H1 (cell line): ENCODE data around the gene COL6A5. TPM values are rescaled to one million over a fixed set of nuclear protein-coding genes. Genes with fewer than 3 reads are reported as not detected.

ENCODE experiments used
- CTCF ChIA-PET: fragments of 300-600 bp; sonication (Branson Sonifier 250); formaldehyde crosslinking; loops from one replicate; lab custom pipeline; 2021; ENCODE audit not compliant: partially characterized antibody; lab: Charles Lee
- POLR2A ChIA-PET: fragments of 300-600 bp; sonication (Branson Sonifier 250); formaldehyde crosslinking; loops from one replicate; lab custom pipeline; 2021; ENCODE audit warnings: inconsistent platforms; ENCODE audit not compliant: partially characterized antibody; lab: Charles Lee
- DNase-seq, 2 experiments: peaks; one replicate each; pipeline versions ENCODE4 v3.0.0 to v3.0.0-alpha.2; 2010 to 2022; ENCODE audit warnings: low spot score in 2 of 2, low read depth in 1 of 2, mixed read lengths in 1 of 2
- FAIRE-seq: peaks from 2 replicates; lab custom pipeline; 2011; peaks lifted over from hg19 to GRCh38; lab: Jason Lieb, UNC
- H2AFZ ChIP-seq: 2 replicates; pipeline ENCODE4 v1.8.1; 2012; ENCODE audit warnings: low read length, inconsistent platforms
- H2AK5ac ChIP-seq: 2 replicates; pipeline ENCODE4 v1.6.1; 2013; ENCODE audit warnings: low read depth, low read length
- H2BK120ac ChIP-seq: replicated peaks from 2 replicates; pipeline ENCODE3; 2013; ENCODE audit warnings: low read depth, low read length, inconsistent platforms
- H2BK12ac ChIP-seq: 2 replicates; pipeline ENCODE4 v1.6.1; 2013; ENCODE audit warnings: low read depth, low read length
- H2BK15ac ChIP-seq: 2 replicates; pipeline ENCODE4 v1.6.1; 2013; ENCODE audit warnings: low read length
- H2BK20ac ChIP-seq: 2 replicates; pipeline ENCODE4 v1.6.1; 2013; ENCODE audit warnings: low read length
- H2BK5ac ChIP-seq: 2 replicates; pipeline ENCODE4 v1.6.1; 2013; ENCODE audit warnings: low read depth, low read length
- H3K14ac ChIP-seq: 2 replicates; pipeline ENCODE4 v1.6.1; 2013; ENCODE audit warnings: inconsistent platforms; ENCODE audit not compliant: insufficient read length
- H3K18ac ChIP-seq: 2 replicates; pipeline ENCODE4 v1.6.1; 2013; ENCODE audit warnings: low read length; ENCODE audit errors: extremely low read depth
- H3K23ac ChIP-seq: 2 replicates; pipeline ENCODE4 v1.6.1; 2013; ENCODE audit warnings: inconsistent platforms; ENCODE audit not compliant: insufficient read length
- H3K23me2 ChIP-seq: 2 replicates; pipeline ENCODE4 v1.6.1; 2013; ENCODE audit warnings: low read depth, low read length
- H3K27ac ChIP-seq: 2 replicates; pipeline ENCODE4 v1.6.1; 2011; ENCODE audit warnings: low read depth, low read length, inconsistent platforms
- H3K27me3 ChIP-seq, 4 experiments: replicated peaks in 1 of 4; 1 replicate in 1 of 4; 2 replicates in 3 of 4; pipeline versions ENCODE4 v1.6.1 to v1.8.1; 2011 to 2013; ENCODE audit warnings: low read length in 3 of 4, mild to moderate bottlenecking in 3 of 4, inconsistent platforms in 2 of 4, mixed read lengths in 2 of 4, moderate library complexity in 1 of 4; ENCODE audit not compliant: control insufficient read depth in 3 of 4, insufficient read depth in 3 of 4; ENCODE audit errors: extremely low read depth in 1 of 4
- H3K36me3 ChIP-seq, 4 experiments: 2 replicates each; pipeline versions ENCODE4 v1.6.1 to v1.8.1; 2011 to 2013; ENCODE audit warnings: mild to moderate bottlenecking in 4 of 4, low read length in 3 of 4, moderate library complexity in 2 of 4, control low read depth in 1 of 4, inconsistent platforms in 1 of 4; ENCODE audit not compliant: insufficient read depth in 4 of 4, control insufficient read depth in 2 of 4
- H3K4ac ChIP-seq: replicated peaks from 2 replicates; pipeline ENCODE3; 2013; ENCODE audit warnings: low read length, low read depth, mixed read lengths, inconsistent platforms; ENCODE audit not compliant: insufficient read length
- H3K4me1 ChIP-seq, 4 experiments: replicated peaks in 1 of 4; 1 replicate in 1 of 4; 2 replicates in 3 of 4; pipeline versions ENCODE4 v1.6.1 to v1.8.1; 2011 to 2013; ENCODE audit warnings: low read length in 3 of 4, inconsistent platforms in 2 of 4, mixed read lengths in 1 of 4; ENCODE audit not compliant: insufficient read depth in 4 of 4, control insufficient read depth in 3 of 4
- H3K4me2 ChIP-seq, 2 experiments: 2 replicates each; pipeline versions ENCODE4 v1.6.1 to v1.8.1; 2011 to 2013; ENCODE audit warnings: low read depth in 2 of 2, low read length in 2 of 2, control low read depth in 1 of 2, inconsistent platforms in 1 of 2, mild to moderate bottlenecking in 1 of 2; ENCODE audit not compliant: insufficient read depth in 1 of 2
- H3K4me3 ChIP-seq, 4 experiments: fragments of 200-600, 300-600 bp in 1 of 4; sonication (generic), shearing (Covaris generic), sonication (Bioruptor Twin) in 1 of 4; 2 replicates each; pipeline versions ENCODE4 v1.5.1 to v1.8.1; 2011 to 2016; ENCODE audit warnings: low read length in 4 of 4, low read depth in 3 of 4, control low read depth in 2 of 4, inconsistent platforms in 2 of 4, mild to moderate bottlenecking in 2 of 4, mixed read lengths in 1 of 4, moderate library complexity in 1 of 4; ENCODE audit not compliant: insufficient read depth in 2 of 4; ENCODE audit errors: extremely low read depth in 1 of 4
- H3K56ac ChIP-seq: replicated peaks from 2 replicates; pipeline ENCODE3; 2013; ENCODE audit warnings: low read depth, mild to moderate bottlenecking, mixed read lengths, low read length, inconsistent platforms; ENCODE audit not compliant: insufficient read length
- H3K79me1 ChIP-seq: 2 replicates; pipeline ENCODE4 v1.6.1; 2013; ENCODE audit warnings: low read depth, low read length, control low read depth
- H3K79me2 ChIP-seq, 2 experiments: 2 replicates each; pipeline versions ENCODE4 v1.6.1 to v1.8.1; 2012 to 2013; ENCODE audit warnings: low read length in 2 of 2, mild to moderate bottlenecking in 2 of 2, inconsistent platforms in 1 of 2; ENCODE audit not compliant: insufficient read depth in 2 of 2, control insufficient read depth in 1 of 2
- H3K9ac ChIP-seq, 4 experiments: replicated peaks in 1 of 4; 1 replicate in 1 of 4; 2 replicates in 3 of 4; pipeline versions ENCODE4 v1.6.1 to v1.8.1; 2011 to 2013; ENCODE audit warnings: low read depth in 3 of 4, low read length in 3 of 4, control low read depth in 2 of 4, mild to moderate bottlenecking in 2 of 4, moderate library complexity in 2 of 4, inconsistent platforms in 1 of 4; ENCODE audit errors: extremely low read depth in 1 of 4
- H3K9me3 ChIP-seq, 2 experiments: 2 replicates each; pipeline versions ENCODE4 v1.6.1 to v1.8.1; 2012 to 2013; ENCODE audit warnings: mild to moderate bottlenecking in 2 of 2, moderate library complexity in 2 of 2, control low read depth in 1 of 2, inconsistent platforms in 1 of 2, low read depth in 1 of 2, low read length in 1 of 2, mixed read lengths in 1 of 2; ENCODE audit not compliant: insufficient read depth in 2 of 2
- H4K20me1 ChIP-seq, 2 experiments: replicated peaks in 1 of 2; 2 replicates each; pipeline versions ENCODE3 to v1.8.1; 2011 to 2013; ENCODE audit warnings: inconsistent platforms in 2 of 2, low read length in 2 of 2, mild to moderate bottlenecking in 1 of 2; ENCODE audit not compliant: insufficient read depth in 2 of 2, control insufficient read depth in 1 of 2
- H4K5ac ChIP-seq: 2 replicates; pipeline ENCODE4 v1.6.1; 2013; ENCODE audit warnings: low read length, low read depth, mixed read lengths, inconsistent platforms; ENCODE audit not compliant: insufficient read length
- H4K8ac ChIP-seq: 2 replicates; pipeline ENCODE4 v1.8.0; 2013; ENCODE audit warnings: mild to moderate bottlenecking, moderate library complexity, low read length, inconsistent platforms; ENCODE audit not compliant: insufficient read depth; ENCODE audit errors: extremely low read depth
- H4K91ac ChIP-seq: replicated peaks from 2 replicates; pipeline ENCODE3; 2013; ENCODE audit warnings: low read length, mixed read lengths, inconsistent platforms; ENCODE audit not compliant: insufficient read length
- ATF3 ChIP-seq: IDR thresholded peaks from 2 replicates; pipeline ENCODE4 v1.6.1; 2011; ENCODE audit warnings: low read depth, mild to moderate bottlenecking, low read length; ENCODE audit not compliant: insufficient read depth
- GABPA ChIP-seq: IDR thresholded peaks from 2 replicates; pipeline ENCODE4 v1.6.1; 2011; ENCODE audit warnings: mild to moderate bottlenecking, low read length, moderate library complexity, borderline replicate concordance; ENCODE audit not compliant: insufficient read depth
- SAP30 ChIP-seq: fragments of 300-600 bp; sonication (generic); IDR thresholded peaks from 2 replicates; pipeline ENCODE4 v1.7.1; 2012; ENCODE audit warnings: low read length, moderate library complexity, mild to moderate bottlenecking, inconsistent platforms; ENCODE audit not compliant: insufficient read depth, insufficient replicate concordance
- TBP ChIP-seq: IDR thresholded peaks from 2 replicates; pipeline ENCODE4 v1.6.1; 2011; ENCODE audit warnings: low read depth, low read length, improper control_type of control experiment
- WGBS, 2 experiments: shearing (Covaris generic) in 1 of 2; methylation state at CpG; one replicate each; pipeline versions ENCODE4 v1.1.6 to v1.1.7; 2013 to 2015; ENCODE audit warnings: low lambda C conversion rate in 2 of 2, mixed read lengths in 2 of 2, inconsistent platforms in 1 of 2, low coverage in 1 of 2, missing lambda C conversion rate in 1 of 2; ENCODE audit not compliant: insufficient replicate concordance in 2 of 2, insufficient coverage in 1 of 2, insufficient read length in 1 of 2; ENCODE audit errors: extremely low coverage in 1 of 2, missing lambda C conversion rate in 1 of 2; 5-methylcytosine and 5-hydroxymethylcytosine counted together
- polyA plus RNA-seq, 7 experiments: library from polyadenylated mRNA; depleted of rRNA in 3 of 7; stranded (reverse) in 5 of 7; unstranded in 2 of 7; fragments of >200 nt in 5 of 7; fragments of 200-250 nt in 2 of 7; gene quantifications; 1 replicate in 5 of 7; 2 replicates in 1 of 7; 4 replicates in 1 of 7; pipeline versions ENCODE4 v1.2.1 to v1.2.3, GENCODE V29; 2011 to 2013; ENCODE audit warnings: missing spikeins in 2 of 7, mixed read lengths in 2 of 7
- total RNA-seq: library from RNA; stranded (reverse); fragmentation: NEBNext Ultra II Directional; extraction: Animal tissue kit (Norgen Biotek cat#: 25700); gene quantifications from 2 replicates; pipeline ENCODE4 v1.2.1, GENCODE V29; 2021

The COL6A5 gene
- total and polyA plus RNA-seq, 2 of the 8 experiments (the other 6 are each of a cell fraction or from before 2014, with no cell fraction given): 0.05 to 0.06 TPM

- Histone ChIP-seq H3K27me3 (no peaks in the 10 kb centered on the region), H4K5ac (no peak overlapping the region), H2AK5ac (no peak overlapping the region), H3K23me2 (no peaks in the 10 kb centered on the region), H3K79me1 (no peaks in the 10 kb centered on the region), H2BK120ac (no peak overlapping the region), H3K56ac (no peak overlapping the region), H3K23ac (no peak overlapping the region), H3K4me2 (no peak overlapping the region), H2AFZ (no peak overlapping the region), H2BK20ac (no peak overlapping the region), H3K9ac (no peak overlapping the region), H3K79me2 (no peaks in the 10 kb centered on the region), H3K4me1 (peaks cover 0 to 4% (median 0%) of the 10 kb centered on the region in 4 experiments; a peak in 2 of 7 replicates), H4K8ac (no peak overlapping the region), H2BK12ac (no peak overlapping the region)
- ChIA-PET POLR2A (no interaction called here), CTCF (no interaction called here)
- no peak for DNase-seq
- TF ChIP-seq SAP30 (no peak), ATF3 (no peak), GABPA (no peak), TBP (no peak)
- TF ChIP-seq, all 59 proteins: peak for 0
- no peak overlapping the region for H3K18ac ChIP-seq
- no peak overlapping the region for H3K27ac ChIP-seq
- H3K14ac ChIP-seq: no peak overlapping the region
- no peak overlapping the region for H2BK5ac ChIP-seq
- 88% methylated on average over 1 of the region's 1 CpG; no CpG with 5 or more reads in 1 of the 2 experiments for WGBS, 2 experiments
- no peak overlapping the region for H4K91ac ChIP-seq
- no peak overlapping the region for H3K4me3 ChIP-seq
- H3K9me3 ChIP-seq: no peaks in the 10 kb centered on the region
- FAIRE-seq: no peak
- H3K4ac ChIP-seq: no peak overlapping the region
- H2BK15ac ChIP-seq: no peak overlapping the region
- no peaks in the 10 kb centered on the region for H3K36me3 ChIP-seq
- H4K20me1 ChIP-seq: no peaks in the 10 kb centered on the region
These were observed 80.0 kb downstream of the COL6A5 start for GRCh38 chr3:130425484-130425883.
